Esophagus muscularis mucosa (tissue), 4 donors: ENCODE data around the gene MBD6.

ENCODE experiments used
- EP300 ChIP-seq: sonication (generic); formaldehyde crosslinking; IDR thresholded peaks from one replicate; pipeline ENCODE4 v1.6.1; 2017; ENCODE audit warnings: antibody characterized with exemption
- POLR2AphosphoS5 ChIP-seq, 2 donors: sonication (generic); formaldehyde crosslinking; IDR thresholded peaks; one replicate each; pipeline ENCODE4 v1.6.1; 2017; ENCODE audit warnings: antibody characterized with exemption in 2 of 2
- TF ChIP-seq, protein P1 (sequence below), 3 experiments: fragments of 200-600 bp in 2 of 3; fragments of 450-650 bp in 1 of 3; sonication (generic) in 2 of 3; IDR thresholded peaks; one replicate each; pipeline ENCODE4 v1.5.1; 2017 to 2019; ENCODE audit warnings: antibody characterized with exemption in 3 of 3, mild to moderate bottlenecking in 2 of 3, moderate library complexity in 1 of 3

- TF ChIP-seq, protein P1, sequence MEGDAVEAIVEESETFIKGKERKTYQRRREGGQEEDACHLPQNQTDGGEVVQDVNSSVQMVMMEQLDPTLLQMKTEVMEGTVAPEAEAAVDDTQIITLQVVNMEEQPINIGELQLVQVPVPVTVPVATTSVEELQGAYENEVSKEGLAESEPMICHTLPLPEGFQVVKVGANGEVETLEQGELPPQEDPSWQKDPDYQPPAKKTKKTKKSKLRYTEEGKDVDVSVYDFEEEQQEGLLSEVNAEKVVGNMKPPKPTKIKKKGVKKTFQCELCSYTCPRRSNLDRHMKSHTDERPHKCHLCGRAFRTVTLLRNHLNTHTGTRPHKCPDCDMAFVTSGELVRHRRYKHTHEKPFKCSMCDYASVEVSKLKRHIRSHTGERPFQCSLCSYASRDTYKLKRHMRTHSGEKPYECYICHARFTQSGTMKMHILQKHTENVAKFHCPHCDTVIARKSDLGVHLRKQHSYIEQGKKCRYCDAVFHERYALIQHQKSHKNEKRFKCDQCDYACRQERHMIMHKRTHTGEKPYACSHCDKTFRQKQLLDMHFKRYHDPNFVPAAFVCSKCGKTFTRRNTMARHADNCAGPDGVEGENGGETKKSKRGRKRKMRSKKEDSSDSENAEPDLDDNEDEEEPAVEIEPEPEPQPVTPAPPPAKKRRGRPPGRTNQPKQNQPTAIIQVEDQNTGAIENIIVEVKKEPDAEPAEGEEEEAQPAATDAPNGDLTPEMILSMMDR (IDR thresholded peaks at IDR 0.05): no peak
- TF ChIP-seq EP300: no peak
- TF ChIP-seq POLR2AphosphoS5 (IDR thresholded peaks at IDR 0.05): no peak
These were observed 11.5 kb upstream of the MBD6 start for GRCh38 chr12:57511161-57511560.
